HL-60 (cell line): ENCODE data around the gene AFAP1.

Source experiments
- GABPA ChIP-seq: IDR thresholded peaks from 2 replicates; pipeline ENCODE4 v1.6.1; 2012; ENCODE audit warnings: low read depth
- POLR2AphosphoS5 ChIP-seq: IDR thresholded peaks from 2 replicates; pipeline ENCODE4 v1.6.1; 2012; ENCODE audit warnings: low read depth
- SPI1 ChIP-seq: IDR thresholded peaks from 2 replicates; pipeline ENCODE4 v1.6.1; 2012; ENCODE audit warnings: low read depth, mild to moderate bottlenecking, borderline replicate concordance
- TF ChIP-seq, protein P1 (sequence below): IDR thresholded peaks from one replicate; pipeline ENCODE4 v1.5.1; 2011; ENCODE audit warnings: low read length, control low read depth, inconsistent platforms; ENCODE audit not compliant: insufficient read depth
- TF ChIP-seq, protein P2 (sequence below): IDR thresholded peaks from 2 replicates; pipeline ENCODE4 v1.6.1; 2012; ENCODE audit warnings: low read depth; ENCODE audit not compliant: insufficient replicate concordance

DNA sequence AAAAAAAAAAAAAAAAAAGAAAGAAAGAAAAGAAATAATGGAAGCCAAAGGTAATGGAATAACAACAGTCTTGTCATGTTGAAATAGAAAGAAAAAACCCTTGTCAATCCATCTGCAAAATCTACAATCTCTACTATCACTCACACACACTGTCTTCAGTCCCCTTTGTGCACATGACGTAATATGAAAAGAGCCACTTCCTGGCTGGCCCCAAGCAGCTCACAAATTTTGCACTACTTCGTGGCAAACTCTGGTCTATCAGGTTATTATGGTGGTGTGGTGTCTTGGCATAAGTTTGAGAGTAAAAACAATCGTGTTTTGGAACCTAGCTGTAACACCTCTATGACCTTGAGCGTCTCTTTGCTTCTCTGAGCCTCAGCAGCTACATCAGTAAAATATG, 8.3 kb upstream of the AFAP1 start:
- TF ChIP-seq, protein P1, sequence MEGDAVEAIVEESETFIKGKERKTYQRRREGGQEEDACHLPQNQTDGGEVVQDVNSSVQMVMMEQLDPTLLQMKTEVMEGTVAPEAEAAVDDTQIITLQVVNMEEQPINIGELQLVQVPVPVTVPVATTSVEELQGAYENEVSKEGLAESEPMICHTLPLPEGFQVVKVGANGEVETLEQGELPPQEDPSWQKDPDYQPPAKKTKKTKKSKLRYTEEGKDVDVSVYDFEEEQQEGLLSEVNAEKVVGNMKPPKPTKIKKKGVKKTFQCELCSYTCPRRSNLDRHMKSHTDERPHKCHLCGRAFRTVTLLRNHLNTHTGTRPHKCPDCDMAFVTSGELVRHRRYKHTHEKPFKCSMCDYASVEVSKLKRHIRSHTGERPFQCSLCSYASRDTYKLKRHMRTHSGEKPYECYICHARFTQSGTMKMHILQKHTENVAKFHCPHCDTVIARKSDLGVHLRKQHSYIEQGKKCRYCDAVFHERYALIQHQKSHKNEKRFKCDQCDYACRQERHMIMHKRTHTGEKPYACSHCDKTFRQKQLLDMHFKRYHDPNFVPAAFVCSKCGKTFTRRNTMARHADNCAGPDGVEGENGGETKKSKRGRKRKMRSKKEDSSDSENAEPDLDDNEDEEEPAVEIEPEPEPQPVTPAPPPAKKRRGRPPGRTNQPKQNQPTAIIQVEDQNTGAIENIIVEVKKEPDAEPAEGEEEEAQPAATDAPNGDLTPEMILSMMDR = no peak
- TF ChIP-seq POLR2AphosphoS5 (no peak), GABPA (no peak), SPI1 (no peak)
- TF ChIP-seq, protein P2, sequence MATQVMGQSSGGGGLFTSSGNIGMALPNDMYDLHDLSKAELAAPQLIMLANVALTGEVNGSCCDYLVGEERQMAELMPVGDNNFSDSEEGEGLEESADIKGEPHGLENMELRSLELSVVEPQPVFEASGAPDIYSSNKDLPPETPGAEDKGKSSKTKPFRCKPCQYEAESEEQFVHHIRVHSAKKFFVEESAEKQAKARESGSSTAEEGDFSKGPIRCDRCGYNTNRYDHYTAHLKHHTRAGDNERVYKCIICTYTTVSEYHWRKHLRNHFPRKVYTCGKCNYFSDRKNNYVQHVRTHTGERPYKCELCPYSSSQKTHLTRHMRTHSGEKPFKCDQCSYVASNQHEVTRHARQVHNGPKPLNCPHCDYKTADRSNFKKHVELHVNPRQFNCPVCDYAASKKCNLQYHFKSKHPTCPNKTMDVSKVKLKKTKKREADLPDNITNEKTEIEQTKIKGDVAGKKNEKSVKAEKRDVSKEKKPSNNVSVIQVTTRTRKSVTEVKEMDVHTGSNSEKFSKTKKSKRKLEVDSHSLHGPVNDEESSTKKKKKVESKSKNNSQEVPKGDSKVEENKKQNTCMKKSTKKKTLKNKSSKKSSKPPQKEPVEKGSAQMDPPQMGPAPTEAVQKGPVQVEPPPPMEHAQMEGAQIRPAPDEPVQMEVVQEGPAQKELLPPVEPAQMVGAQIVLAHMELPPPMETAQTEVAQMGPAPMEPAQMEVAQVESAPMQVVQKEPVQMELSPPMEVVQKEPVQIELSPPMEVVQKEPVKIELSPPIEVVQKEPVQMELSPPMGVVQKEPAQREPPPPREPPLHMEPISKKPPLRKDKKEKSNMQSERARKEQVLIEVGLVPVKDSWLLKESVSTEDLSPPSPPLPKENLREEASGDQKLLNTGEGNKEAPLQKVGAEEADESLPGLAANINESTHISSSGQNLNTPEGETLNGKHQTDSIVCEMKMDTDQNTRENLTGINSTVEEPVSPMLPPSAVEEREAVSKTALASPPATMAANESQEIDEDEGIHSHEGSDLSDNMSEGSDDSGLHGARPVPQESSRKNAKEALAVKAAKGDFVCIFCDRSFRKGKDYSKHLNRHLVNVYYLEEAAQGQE = no peak
